ENCODE data around the gene CBLC.

Gene CBLC

GRCh38 chr19:44800461-44800860 lies 22.8 kb downstream of the CBLC start:
- no peak for DNase-seq (ENCODE audit: low read depth)
- H3K4me3 ChIP-seq (ENCODE audit: low read length) = no peak overlapping the region
- peak; percentile 97 for TF ChIP-seq CTCF (conservative IDR thresholded peaks at IDR 0.05; ENCODE audit: low read depth, low read length)

- no peak for DNase-seq (ENCODE audit: low read depth)
- no peak for TF ChIP-seq CTCF (conservative IDR thresholded peaks at IDR 0.05; ENCODE audit: low read depth, low read length)
- no peak overlapping the region for H3K4me3 ChIP-seq (ENCODE audit: low read length)
Measured at GRCh38 chr19:44803442-44804428, 26.0 kb downstream of the CBLC start.

DNA sequence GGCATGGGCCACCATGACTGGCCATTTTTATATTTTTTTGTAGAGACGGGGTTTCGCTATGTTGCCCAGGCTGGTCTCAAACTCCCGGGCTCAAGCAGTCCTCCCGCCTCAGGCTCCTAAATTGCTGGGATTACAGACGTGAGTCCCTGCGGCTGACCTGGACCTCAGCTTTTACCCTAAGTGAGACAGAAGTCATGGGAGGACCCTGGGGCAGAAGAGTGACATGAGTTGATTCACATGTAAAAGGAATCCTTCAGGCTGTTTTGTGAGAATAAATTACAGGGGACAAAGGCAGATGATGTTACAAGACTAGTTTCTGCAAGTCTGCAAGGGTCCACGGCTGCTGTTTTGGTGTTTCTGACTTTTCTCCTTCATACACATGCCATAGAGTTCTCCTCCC lies 28.6 kb downstream of the CBLC start:
- no peak overlapping the region for H3K4me3 ChIP-seq (ENCODE audit: low read length)
- no peak for TF ChIP-seq CTCF (conservative IDR thresholded peaks at IDR 0.05; ENCODE audit: low read depth, low read length)
- no peak for DNase-seq (ENCODE audit: low read depth)

DNA sequence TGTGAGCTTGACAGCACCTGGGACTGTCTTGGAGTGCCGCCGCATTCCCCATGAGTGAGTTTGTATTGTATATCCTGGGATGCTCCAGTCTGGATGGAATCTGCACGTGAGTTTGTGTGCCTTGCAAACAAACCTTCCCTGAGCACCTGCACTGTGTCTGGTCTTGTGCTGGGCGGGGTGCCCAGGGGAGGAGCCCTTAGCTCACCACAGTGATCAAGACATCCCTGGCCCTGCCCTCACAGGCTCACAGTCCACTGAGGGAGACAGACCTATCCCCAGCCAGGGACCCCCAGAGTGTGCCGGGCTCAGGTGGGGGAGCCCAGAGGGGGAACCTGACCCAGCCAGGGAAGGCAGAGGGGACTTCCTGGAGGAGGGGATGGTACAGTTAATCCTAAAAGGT lies 29.5 kb downstream of the CBLC start:
- TF ChIP-seq CTCF (conservative IDR thresholded peaks at IDR 0.05; ENCODE audit: low read depth, low read length) = no peak
- no peak for DNase-seq (ENCODE audit: low read depth)
- no peak overlapping the region for H3K4me3 ChIP-seq (ENCODE audit: low read length)

DNA sequence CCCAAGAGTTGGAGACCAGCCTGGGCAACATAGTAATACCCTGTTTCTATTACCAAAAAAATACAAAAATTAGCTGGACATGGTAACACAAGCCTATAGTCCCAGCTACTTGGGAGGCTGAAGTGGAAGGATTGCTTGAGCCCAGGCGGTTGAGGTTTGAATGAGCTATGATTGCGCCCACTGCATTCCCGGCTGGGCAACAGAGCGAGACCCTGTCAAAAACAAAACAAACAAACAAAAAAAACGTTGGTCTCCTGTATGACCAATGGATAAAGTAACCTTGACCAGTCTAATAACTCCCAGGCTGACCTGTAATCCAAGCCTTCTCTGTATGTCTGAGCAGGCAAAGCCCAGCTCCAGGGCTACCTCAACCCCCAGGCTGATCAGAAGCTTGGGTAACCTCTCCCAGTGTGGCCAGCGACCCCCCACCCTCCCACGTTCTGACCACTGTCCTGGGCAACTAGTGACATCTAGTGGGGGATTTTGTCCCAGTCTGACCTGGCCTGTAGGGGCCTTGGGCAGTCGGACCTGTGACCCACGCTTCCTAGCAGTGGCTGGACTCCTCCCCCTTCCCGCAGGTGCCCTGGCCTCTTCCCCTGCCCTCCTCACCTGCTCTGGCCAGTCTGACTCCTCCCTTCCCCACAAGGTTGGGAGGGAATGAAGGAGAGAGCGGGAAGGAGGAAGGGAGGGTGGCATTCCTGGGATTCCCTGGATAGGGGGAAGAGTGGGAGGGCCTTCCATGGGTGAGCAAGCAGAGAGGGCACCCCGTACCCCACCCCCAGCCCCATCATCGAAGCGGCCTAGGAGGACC lies 30.2 kb downstream of the CBLC start:
- H3K4me3 ChIP-seq (ENCODE audit: low read length) = no peak overlapping the region
- no peak for DNase-seq (ENCODE audit: low read depth)
- peak; percentile 43 for TF ChIP-seq CTCF (conservative IDR thresholded peaks at IDR 0.05; ENCODE audit: low read depth, low read length)

DNA sequence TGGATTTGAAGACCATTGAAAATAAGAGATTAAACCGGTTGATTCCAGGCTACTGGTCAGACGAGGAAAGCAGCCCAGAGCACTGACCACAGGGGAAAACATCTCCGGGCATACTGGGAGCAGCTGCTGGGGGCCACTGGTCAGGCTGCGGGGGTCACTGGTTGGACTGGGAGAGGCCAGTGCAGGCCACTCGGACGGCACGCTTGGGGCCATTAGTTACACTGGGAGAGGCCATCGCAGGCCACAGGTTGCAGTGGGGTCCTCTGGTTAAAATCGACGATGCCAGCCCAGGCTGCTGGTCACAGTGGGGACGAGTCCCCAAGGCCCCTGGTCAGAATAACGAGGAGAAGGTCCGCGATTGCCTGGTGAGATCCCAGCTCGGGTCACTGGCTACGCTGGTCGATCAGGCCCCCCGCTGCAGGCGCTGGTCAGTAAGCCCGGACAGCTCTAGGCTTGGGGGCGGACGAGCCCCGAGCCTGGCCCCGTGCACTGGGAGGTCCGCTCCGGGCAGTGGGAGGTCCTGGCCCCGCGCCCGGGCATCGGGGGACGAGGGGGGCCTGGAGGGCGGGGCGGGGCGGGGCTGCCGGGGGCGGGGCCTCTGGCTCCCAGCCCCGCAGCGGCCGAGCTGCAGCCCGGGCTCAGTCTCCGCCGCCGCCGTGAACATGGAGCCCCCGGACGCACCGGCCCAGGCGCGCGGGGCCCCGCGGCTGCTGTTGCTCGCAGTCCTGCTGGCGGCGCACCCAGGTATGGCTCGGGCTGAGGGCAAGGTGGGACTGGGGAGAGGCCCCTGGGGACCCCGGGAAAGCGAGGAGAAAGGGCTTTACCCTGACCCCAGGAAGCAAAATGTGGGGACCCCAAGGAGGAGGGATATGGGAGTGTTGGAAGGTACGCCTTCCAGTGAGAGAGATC lies 31.0 kb downstream of the CBLC start, which contains the start of gene BCAM:
Gene BCAM, plus strand, starts transcription at position 641 of the 909 bp plus-strand sequence. Its CDS starts 22 bp downstream, at position 663.
- peak within 1 kb of the TSS; percentile 61 for H3K4me3 ChIP-seq (ENCODE audit: low read length)
- no peak for TF ChIP-seq CTCF (conservative IDR thresholded peaks at IDR 0.05; ENCODE audit: low read depth, low read length)
- no peak for DNase-seq (ENCODE audit: low read depth)
